HG03571 (cell line): ENCODE measurements around the gene TRIM41.
"Not testable (repeated sequence)": the region's sequence is repeated elsewhere in the genome, so short reads cannot be mapped to it uniquely, and the experiment has no call there.

Experiments used
- ATAC-seq: cut with Tn5 transposase; IDR thresholded peaks from one replicate; pipeline ENCODE4 v1.9.1; 2021; ENCODE audit not compliant: unreplicated experiment

Gene TRIM41

DNA sequence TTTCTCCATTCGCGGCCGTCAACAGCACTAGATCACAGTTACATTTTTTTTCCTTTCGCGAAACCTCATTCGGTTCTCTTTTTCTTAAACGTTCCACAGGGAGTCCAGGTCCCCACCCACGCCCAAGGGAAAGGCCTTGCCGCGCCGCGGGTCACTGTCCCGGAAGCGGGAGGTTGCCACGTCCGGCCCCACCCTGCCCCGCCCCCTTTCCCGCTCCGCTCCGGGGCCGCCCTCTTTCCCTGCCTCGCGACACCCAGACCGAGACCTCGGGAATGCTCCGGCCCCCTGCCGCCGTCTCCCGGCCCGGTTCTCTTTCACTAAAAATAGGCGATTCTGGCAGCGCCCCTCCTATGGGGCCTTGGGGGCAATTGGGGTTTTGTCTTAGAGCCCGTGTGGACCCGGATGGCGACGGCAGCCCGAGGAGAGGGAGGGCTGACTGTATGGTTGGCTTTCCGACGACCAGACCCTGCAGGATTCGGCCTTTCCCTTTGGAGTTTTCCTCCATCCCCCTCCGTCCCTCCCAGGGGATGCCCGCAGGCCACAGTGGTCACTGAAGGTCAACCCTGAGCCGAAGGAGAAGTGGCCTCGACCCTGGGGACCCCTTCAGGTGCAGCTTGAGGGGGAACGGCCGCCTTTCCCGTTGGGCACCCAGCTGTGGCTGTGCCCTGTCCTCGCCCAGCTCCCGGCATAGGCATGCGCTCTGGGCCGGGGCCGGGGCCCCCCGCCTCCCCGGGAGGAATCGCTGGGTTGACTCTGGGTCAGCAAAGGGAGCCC lies 23.4 kb downstream of the TRIM41 start:
- peak; percentile 31 for ATAC-seq

DNA sequence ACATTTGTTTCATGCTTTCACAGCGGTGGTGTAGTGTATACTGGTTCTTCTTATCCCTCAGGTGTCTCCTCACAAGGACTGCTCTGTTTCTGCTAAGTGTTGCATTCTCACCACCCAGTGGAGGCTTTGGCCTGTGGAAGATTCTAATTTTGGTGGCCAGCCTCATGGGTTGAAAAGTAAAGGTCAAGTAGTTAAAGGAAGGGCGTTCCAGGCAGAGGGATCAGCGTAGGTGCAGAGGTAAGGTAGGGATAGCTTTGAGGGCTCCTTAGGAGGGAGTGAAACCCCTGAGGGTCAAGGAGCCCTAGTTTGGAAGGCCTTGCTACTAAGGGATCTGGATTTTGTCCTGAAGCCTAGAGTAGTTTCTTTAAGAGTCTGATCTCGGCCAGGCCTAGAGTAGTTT lies 25.2 kb downstream of the TRIM41 start:
- ATAC-seq: no peak

DNA sequence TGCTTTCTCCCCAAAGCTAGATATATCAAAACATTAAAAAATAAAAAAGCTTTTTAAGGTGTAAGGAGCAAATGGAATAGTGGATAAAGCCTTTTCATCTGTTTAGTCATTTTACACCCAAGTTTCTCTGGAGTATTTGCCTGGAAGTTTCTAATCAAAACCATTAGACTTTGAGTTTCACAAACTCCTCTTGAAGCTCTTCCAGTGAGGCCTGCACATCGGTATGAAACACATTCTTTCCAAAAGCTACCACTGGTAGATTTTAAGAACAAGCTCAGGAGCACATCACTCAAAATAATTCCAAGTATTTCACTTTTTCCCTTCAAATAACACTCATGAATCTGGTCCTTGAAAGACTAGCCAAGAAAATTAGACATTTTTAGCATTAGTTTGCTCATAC lies 32.2 kb downstream of the TRIM41 start:
- ATAC-seq: no peak

DNA sequence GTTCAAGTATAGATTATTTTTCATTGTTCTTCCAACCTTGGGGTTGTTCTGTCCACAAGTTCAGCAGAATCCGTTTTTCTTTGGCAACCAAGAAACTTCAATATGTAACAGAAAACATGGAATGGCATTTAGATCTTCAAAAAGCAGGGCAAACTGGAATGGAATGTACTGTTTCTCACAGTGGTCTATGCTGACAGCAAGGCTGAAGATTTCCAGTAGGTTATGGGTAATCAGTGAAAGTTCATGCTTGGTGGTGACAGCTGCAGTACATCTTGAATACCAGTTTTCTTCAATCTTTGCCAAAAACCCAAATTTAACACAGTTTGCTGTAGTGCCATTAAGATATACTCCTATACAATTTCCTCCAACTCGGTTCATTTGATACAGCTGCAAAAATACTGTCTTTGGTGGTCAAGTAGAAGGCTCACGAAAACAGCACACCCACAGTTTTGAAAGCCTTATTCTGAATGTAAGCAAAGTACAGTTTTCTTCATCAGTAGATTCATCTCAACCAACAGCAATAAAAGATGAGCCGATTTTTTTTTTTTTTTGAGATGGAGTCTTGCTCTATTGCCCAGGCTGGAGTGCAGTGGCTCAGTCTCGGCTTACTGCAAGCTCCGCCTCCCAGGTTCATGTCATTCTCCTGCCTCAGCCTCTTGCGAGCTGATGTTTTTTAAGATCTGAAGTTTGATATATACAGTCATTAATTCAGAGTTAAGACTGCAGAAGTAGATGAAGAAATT lies 32.9 kb downstream of the TRIM41 start:
- no peak for ATAC-seq

DNA sequence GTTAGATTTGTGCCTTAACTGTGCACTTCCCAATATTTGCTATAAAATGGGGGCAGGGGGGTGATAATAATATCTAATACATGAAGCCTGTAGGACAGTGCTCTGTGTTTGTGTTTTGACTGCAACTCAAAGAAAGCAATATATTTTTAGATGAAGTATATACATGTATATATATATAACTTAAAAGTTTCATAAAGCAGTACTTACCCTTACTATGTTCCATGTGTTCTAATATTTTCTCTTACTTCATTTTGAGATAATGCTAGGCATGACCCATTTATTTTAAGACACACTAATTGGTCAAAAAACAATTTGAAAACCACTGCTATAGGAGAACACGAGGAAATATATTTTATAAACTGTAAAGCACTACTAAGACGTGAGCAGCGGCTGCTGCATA lies 35.5 kb downstream of the TRIM41 start:
- no peak for ATAC-seq

DNA sequence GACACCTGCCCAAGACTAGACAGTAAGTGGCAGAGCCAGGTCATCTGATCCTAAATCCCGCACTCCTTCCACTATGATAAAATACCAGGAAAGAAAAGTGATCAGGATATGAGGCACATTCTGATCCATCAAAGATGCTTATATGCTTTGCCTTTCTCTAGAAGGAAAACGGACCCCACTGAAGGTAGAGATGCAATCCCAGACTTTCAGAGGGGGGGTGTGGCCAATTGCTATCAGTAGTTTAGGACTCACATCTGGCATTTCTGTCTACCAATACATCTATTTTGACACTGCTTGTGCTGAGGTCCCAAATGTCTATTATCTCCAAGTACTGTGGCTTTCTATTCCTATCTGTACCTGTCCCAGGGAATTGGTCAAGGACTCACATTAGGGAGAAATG lies 36.2 kb downstream of the TRIM41 start:
- no peak for ATAC-seq

DNA sequence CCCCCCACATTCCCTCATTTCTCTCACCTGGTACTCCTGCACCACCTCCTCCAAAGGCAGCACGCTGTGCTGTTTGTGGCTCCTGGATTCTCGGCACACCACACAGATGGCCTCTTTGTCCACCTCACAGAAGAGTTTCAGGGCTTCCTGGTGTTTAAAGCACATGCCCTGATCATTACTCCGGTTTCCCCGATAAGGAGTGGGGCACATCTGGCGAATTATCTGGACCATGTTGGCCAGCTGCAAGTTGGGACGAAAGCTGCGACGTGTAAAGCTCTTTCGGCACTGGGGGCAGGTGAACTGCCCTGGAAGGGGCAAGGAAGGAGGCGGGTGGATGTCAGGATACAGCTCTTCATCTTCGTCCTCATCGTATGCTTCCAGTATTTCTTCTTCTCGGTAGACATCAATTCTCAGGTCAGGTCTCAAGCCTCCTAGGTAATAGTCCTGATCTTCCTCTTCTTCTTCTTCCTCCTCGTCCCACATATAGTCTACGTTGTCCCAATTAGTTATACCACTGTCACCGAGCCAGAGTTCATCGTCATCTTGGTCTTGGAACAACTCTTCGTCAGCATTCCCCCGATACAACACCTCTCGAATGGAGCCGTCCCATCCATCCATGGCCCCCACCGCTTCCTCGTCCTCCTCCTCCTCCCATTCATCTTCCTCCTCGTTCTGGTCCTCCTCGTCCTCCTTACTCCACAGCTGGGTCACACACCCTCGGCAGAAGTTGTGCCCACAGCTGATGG lies 37.1 kb downstream of the TRIM41 start:
- no peak for ATAC-seq

DNA sequence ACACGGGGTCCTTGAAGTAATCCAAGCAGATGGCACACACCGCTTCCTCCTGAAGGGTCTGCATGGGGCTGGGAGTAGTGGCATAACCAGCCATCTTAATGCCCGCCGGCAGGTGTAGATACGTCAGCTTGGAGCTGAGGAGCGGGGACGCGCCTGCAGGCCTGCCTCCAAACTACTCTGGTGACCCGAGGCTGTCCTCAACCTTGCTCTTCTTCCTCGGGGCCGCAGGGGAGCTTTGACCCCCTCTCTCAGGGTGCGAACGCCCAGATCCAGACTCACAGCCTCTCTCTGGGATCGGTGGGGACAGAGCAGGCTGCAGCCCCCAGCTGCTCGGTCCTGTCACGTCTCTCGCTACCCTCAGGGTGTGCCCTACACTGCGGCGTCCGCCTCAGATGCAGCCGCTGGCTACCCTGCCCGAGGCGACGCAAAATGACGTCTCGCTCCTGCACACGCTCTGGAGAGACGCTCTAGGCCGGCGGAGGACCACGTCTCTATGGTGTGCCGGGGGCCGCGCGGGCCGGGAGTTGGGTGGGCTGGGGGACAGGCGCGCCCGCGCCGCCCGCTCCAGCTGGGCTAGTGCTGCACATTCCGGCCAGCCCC lies 37.7 kb downstream of the TRIM41 start, which contains the start of gene TRIM52:
Gene TRIM52, minus strand, starts transcription at position 424 of the 600 bp plus-strand sequence. Its CDS starts 330 bp downstream, at position 94.
- ATAC-seq: peak; percentile 80

DNA sequence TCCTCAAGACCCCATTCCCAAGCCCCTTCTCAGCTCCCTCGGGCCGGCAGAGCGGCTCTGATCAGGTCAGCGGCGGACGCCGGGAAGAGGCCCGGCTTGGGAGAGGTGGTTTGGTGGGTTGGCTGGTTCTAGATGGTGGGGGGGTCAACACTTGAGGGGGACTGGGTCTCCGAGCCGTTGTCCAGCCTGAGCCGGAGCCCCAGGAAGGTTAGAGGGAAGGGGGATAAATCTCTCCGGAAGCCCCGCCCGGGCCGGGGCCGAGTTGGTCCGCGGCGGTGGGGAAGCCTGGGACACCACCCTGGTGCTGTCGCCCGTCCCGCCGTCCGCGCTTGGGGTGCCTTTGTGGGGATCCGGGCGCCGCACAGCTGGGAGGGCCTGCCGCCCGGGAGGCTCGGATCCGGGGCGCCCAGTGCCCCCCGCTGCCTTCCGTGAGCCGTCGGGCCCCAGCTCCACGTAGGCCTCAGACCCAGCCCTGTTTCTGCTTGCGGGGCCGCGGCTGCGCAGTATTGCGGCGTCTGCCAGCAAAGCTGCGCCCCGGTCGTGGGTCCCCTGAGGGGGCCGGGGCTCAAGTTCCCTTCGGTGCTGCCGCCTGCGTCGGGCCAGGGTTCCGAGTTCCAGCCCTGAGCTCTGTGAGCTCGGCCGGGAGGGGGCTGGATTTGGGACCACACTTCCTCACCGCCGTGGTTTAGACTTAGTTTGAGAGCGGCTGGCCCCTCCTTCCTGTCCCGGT lies 38.4 kb downstream of the TRIM41 start:
- ATAC-seq: peak; percentile 56

DNA sequence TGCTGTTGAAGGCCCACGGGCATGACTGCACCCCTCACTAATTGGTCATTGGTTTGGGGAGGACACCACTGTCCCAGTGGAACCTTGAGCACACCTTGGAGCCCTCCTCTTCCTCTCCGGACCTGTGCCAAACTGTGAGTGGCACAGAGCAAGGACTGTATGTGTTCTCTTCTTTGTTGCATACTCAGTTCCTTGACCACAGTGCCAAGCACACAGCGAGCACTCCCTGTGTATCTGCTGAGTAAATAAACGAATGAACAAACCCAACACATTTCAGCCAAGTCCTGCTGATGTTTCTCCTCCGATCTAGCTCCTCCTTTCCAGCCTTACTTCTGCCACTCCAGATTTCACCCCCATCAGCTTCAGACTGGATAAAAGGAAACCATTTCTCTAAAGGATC lies 40.6 kb downstream of the TRIM41 start:
- ATAC-seq: no peak

DNA sequence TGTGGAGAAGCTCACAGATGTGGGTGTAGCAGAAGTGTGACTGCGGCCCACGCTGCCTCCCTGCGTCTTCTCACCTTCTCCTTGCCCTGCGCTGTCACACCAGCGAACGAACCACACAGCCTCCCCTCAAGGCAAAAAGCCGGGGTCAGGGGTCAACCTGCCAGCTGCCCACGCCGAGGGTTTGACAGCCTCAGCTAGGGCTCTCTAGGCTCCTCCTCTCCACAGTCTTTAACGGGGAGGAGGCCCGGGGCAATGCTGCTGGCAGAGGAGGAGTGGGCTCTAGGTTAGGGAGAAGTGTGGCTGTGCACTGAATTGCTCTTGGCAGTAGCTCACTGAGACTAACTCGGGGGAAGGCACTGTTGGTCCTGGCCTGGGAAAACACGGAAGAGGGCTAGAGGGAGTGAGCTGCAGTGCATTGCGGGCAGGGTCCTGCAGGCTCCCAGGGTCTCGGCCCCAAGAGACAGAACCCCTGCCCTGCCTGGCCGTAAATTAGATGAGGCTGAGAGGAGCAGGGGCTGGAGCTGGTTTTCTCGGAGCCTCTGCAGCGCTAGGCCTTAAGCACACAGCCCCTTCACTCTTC lies 42.1 kb downstream of the TRIM41 start:
- no peak for ATAC-seq

DNA sequence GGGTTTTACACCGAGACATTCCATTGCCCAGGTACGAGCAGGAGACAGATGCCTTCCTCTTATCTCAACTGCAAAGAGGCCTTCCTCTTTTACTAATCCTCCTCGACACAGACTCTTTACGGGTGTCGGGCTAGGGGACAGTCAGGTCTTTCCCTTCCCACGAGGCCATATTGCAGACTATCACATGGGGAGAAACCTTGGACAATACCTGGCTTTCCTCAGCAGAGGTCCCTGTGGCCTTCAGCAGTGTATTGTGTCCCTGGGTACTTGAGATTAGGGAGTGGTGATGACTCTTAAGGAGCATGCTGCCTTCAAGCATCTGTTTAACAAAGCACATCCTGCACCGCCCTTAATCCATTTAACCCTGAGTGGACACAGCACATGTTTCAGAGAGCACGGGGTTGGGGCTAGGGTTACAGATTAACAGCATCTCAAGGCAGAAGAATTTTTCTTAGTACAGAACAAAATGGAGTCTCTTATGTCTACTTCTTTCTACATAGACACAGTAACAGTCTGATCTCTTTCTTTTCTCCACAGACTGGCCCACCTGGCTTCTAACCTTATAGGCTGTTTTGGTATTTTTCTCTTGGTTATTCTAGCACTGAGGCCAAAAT lies 44.3 kb downstream of the TRIM41 start:
- not testable (repeated sequence) for ATAC-seq

DNA sequence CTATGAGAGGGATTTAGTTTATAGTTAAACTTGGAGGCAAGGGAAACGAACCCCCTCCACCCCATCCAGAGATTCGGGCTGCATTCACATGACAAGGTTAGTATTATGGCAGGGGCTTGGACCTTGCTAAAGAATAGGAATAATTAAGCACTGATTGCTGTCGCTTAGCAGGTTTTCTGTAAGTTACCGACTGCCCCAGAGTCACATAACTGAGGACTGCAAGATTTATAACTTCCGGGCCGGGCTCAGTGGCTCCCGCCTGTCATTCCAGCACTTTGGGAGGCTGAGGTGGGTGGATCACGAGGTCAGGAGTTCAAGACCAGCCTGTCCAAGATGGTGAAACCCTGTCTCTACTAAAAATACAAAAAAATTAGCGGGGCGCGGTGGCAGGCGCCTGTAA lies 44.8 kb downstream of the TRIM41 start:
- not testable (repeated sequence) for ATAC-seq

DNA sequence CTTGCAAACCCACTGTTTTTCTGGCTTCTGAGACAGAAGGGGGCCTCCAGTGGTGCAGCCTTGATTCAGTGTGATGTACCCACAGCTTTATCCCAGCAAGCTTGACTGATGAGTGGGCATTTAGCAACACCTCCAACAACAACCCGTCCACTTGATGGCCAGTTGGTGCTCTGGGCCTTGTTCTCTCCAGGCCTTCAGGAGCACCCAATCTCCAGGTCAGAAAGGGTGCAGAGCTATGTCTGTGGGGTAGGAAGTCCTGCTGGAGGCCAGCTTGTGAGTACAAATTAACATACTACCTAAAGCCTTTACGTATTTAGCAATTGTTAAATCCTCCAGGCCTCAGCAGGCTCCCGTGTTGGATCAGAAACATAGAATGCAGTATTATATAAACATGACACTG lies 48.0 kb downstream of the TRIM41 start:
- no peak for ATAC-seq

DNA sequence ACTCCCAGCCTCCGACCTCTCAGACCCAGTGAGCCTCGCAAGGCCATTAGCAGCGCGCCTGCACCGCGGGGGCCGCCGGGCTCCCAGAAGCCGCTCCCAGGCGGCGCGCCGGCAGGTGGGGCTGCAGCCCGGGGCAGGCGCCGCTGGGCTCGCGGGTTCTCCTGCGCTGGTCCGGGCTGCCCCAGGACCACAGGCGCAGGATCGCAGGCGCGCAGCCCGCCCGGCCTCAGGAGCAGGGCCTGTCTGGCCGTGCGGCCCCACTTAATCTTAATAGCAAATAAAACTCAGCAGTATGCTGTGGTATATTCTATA lies 50.3 kb downstream of the TRIM41 start:
- ATAC-seq: not testable (repeated sequence)

DNA sequence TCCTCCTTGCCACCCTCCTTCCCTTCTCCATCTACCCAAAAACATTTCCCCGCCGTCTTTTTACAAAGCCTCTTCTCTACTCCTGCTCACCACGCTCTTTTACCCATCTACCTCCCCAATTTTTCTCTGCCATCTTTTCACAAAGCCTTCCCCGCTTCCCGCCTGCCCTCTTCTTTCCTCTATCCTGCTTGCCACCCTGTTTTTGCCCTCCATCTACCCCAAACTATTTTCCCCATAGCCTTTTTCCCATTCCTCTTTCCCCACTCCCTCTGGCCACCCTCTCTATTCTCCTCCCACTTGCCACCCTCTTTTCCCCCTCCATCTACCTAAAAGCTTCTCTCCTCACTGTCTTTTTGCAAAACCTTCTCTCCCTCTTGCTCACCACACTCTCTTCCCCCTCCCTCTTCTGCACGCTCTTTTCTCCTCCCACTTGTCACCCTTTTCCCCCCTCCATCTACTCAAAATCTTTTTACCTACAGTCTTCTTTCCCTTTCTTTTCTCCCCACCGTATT lies 57.2 kb downstream of the TRIM41 start:
- no peak for ATAC-seq

DNA sequence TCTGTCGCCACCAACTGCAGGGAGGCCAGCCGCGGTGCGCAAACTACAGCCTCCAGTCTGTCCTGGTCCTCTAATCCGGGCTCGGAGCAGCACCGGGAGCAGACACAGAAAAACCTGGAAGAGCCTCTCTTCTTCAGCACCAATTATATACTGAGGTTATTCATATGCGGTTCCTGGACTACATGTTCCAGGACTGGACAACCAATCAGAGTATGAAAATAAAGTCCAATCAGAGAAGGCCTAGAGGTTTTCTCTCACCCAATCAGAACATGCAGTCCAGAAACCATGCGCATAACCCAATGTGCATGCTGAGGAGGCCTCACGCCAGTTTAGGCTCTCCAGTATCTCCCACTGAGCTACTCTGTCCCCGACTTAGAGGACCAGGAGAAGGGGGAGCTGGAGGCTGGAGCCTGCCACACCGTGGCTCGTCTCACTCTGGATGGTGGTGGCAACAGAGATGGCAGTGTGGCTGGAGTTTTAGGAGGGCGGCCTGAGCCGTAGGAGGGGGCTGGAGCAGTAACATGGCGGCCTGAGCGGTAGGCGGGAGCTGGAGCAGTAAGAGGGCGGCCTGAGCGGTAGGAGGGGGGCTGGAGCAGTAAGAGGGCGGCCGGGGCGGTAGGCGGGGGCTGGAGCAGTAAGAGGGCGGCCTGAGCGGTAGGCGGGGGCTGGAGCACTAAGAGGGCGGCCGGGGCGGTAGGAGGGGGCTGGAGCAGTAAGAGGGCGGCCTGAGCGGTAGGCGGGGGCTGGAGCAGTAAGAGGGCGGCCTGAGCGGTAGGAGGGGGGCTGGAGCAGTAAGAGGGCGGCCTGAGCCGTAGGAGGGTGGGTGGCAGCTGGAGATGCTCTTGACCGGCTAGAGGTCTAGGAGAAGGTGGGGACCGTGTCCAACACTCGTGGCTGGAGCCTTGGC lies 58.2 kb downstream of the TRIM41 start:
- no peak for ATAC-seq

DNA sequence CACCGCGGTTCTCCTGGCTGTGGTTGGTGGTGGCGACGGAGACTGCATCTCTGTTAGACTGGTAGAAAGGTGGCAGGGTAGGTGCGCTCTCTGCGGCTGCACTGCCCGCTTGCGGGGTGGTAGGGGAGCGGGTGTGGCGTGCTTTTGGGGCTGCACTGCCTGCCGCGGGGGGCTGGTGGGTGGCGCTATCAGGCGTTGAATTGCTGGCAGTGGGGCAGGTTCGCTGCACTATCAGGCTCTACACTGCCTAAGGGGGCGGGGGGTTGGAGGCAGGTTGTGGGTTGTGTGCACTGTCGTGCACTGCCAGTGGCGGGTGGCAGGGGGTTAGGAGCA lies 58.9 kb downstream of the TRIM41 start:
- ATAC-seq: no peak

DNA sequence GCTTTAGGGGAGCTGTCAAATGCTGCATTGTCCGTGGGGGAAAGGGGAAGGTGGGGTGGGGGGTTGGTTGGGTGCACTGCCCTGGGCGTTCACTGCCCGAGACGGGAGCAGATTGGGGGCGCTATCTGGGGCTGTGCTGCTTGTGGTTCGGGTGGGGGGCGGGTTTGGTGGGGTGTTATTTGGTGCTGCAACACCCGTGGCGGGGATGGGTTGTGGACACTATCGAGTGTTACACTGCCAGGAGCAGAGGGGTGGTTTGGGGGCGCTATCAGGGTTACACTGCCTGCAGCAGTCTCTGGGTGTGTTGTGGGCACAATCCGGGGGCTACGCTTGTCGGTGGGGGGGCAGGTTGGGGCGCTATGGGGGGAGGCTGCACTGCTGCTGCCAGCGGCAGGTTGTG lies 59.3 kb downstream of the TRIM41 start:
- ATAC-seq: not testable (repeated sequence)
